Fibroblast of skin of left quadriceps (primary cell): Measurements from ENCODE around the gene TMEM184C.
A peak's percentile ranks its signal among the peaks of the same experiment; 100 is the strongest.

Experiments used
- DNase-seq, 2 experiments: peaks; one replicate each; pipeline ENCODE4 v3.0.0-alpha.2; 2013; ENCODE audit warnings: low read depth in 2 of 2

The TMEM184C gene

DNA sequence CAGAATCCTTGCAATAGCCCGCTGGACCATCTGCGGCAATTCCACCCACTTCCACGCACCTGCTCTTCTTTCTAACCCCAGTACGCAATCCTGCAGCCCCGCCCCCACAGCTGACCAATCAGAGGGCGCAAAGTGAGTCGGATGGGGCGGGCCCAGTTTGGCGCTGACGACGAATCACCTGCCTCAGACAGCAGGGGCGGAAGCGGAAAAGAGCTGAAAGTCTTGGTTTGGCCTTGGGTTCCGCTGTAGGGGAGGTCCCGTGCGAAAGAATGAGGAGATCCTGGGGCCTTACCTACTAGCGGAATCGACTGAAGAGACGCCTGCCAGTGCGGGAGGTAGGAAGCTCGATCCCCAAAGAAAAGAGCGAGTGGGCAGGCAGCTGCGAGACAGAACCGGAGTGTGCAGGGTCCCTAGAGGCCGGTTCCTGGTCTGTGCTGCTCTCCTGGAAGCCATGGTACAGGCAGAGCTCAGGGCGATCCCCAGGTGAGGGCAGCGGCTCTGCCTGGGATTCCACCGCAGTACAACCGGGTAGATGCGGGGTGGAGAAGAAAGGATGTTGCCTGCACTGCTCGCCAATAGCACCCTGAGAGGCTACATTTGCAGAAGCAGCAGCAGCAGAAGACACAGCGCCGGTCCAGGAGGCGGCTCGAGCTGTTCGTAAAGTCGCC is at the start of gene TMEM184C:
TMEM184C (plus strand) TSS at position 225 of the 668 bp plus-strand sequence. CDS start 560 bp downstream, outside the sequence.
- DNase-seq: peak; percentile 87 to 89

DNA sequence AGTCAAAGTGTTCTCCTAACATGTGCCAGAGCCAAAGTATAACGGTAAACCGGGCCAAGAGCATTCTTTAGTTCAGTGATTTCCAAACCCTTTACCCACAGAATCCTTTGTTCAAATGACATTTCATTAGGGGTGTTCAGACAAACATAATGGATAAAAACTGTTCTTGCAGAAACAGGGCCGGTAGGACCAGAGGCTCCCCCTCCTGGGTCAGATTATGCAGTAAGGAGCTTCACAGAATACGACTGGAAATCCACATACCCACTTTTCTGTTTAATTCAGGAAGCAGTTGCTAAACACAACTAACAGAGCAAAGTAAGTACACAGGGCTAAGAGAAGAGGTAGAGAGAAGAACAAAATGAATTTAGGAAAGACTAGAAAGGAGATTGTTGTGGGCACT is 46.6 kb upstream of the TMEM184C start:
- DNase-seq: no peak

DNA sequence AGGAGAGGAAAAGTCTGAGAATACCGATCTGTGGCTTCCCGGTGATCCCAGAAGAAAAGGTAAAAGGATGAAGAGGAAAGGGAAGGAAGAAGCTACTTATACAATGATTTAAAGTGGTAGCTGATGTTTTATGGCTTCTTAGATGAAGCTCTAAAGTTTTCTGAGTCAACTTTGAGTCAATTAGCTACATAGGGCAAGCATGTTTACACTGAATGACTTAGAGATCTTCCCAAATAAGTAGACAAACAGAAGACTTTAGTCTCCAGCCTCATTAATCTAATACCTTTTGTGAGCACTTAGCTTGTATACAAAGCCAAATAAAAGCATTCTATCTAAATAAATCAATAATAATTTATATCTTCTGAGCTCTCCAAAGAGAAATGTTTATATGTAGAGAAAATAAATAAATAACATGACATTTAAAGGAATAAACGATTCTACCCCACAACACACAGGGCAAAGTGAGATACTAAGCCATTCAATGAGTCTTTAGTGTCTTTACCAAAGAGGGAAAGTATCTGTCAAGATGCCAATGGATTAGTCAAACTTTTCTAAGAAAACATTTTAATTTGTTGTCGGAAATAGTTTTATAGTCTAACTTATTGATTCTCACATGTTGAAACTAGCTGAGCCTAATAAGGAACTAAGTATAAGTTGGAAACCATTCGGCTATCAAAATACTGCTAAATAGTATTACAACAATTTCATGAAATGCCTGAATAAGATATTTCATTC is 46.0 kb upstream of the TMEM184C start:
- no peak for DNase-seq

DNA sequence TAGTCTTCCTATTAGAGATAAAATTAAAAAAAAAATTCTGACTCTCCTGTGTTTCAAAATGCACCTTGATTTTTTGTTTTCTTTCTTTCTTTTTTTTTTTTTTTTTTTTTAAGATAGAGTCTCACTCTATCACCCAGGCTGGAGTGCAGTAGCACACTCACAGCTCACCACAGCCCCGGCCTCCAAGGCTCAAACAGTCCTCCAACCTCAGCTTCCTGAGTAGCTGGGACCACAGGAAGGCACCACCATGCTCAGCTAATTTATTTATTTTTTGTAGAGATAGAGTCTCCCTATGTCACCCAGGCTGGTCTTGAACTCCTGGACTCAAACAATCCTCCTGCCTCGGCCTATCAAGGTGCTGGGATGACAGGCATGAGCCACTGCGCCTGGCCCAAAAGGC is 41.1 kb upstream of the TMEM184C start:
- DNase-seq: no peak

GRCh38 chr4:147578051-147578476 is 39.1 kb upstream of the TMEM184C start:
- DNase-seq: no peak

GRCh38 chr4:147578593-147578992 is 38.6 kb upstream of the TMEM184C start:
- DNase-seq: no peak

DNA sequence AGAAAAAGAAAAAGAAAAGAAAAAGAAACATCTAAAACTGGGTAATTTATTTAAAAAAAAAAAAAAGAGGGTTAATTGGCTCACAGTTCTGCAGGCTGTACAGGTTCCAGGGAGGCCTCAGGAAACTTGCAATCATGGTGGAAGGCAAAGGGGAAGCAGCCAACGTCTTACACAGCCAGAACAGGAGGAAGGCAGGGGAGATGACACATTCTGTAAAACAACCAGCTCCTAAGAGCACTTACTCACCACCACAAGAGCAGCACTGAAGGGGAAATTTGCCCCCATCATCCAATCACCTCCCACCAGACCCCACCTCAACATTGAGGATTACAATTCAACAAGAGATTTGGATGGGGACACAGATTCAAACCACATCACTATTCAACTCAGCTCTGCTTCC is 36.8 kb upstream of the TMEM184C start:
- DNase-seq: no peak

DNA sequence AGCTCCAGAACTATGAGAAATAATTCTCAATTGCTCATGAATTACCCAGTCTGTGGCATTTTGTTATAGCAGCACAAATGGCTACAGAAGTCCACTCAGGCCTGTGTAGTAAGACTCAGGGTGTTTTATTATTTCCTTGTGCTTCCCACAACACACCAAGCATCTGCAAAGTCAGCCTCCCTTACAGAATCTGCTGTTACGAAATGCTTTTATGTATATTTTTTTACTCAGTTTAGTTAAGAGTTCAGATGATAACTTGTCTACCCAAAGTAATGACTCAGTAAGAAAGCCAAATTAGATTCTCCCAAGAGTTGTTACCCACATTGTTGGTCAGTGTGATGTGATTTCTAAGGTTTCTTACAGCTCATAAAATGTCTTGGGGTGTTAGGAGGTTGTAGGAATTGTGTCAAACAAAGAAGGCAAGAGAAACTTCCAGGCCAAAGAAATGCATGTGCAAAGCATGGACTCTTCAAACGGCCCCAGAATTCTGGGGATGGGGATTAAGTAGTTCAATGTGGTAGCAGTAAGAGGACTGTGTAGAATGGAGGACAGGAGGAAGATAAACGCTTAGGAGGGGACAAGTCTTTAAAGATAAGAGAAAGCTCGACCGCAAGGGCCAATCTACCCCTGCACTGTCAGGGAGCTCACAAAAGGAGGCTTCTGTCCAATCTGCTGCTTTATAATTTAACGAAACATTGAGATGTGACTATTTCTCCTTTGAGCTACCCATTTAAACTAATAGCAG is 35.4 kb upstream of the TMEM184C start:
- DNase-seq: peak; percentile 72 to 75

DNA sequence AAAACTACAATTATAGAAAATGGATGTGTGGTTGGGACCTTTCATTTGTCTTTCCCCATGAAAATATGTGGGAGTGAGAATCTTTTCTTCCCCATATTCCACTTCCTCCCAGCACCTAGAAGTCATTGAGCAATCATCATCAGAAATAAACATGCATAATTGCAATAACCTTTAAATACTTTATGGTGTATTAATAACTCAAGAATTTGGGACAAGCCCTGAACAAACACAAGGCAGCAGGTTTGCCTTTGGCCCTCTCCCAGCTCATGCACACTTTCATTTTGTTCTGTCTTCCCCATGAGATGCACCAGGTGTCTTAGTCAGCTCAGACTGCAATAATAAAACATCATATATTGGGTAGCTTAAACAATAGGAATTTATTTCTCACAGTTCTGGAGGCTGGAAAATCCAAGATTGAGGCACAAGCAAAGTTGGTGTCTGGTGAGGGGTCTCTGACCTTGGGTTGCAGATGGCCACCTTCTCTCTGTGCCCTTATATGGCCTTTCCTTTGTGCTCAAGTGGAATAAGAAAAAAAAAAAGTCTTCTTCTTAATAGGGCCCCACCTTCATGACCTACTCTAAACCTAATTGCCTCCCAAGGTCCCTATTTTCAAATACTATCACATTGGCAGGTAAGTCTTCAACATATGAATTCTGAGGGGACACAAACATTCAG is 34.7 kb upstream of the TMEM184C start:
- DNase-seq: peak; percentile 43 to 50

- no peak for DNase-seq
Observed at GRCh38 chr4:147583876-147584275, 33.3 kb upstream of the TMEM184C start.

DNA sequence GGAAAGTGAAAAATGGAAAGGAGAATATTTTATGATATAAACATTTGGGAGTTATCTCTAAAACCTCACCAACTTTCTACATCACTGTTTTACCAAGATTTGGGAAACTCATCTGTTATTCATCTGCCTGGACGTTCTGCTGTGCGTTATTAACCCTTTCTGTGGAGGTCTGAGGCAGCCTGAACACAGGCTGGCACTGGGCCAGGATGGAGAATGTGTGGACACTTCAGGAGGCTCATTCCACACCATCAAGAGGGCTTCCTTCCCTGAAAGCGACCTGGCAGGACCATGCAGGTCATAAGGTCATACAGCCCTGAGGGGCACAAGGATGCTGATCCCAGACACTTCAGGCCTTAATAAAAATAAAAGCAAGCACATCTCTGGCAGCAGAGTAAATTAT is 31.2 kb upstream of the TMEM184C start:
- no peak for DNase-seq

DNA sequence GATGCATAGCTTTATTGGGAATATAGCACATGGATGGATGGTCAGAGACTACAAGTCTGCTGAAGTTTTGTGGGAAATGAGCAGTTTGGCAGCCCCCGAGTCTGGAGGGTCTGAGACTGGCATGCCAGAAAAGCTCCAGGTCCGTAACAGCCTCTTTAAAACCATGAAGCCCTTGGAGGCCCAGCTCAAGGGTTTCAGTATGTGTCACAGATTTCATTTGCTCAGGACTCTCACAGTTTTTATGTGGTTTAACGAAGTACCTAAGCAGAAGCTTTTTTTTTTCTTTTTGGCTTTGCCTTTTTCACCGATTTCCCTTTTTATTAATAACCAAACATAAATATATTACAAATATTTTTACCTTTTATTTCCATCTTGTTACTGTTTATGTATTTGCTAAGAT is 30.6 kb upstream of the TMEM184C start:
- no peak for DNase-seq

DNA sequence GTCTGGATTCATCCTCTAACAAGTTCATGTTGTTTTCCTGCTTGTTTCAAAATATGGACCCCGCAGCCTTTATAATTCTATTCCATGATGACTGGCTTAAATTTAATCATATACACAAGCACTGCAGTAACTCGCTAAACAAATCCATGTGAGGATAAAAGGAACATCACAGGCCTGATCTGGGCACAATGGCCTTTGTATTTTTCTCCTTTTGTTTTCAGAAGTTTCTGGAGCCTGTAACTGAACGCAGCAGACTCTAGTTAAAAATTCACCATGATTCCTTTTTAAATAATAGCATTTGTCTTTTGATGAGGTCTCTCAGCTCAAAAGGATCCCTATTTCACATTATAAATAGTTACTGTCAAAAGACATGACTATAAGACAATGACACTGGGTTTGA is 30.2 kb upstream of the TMEM184C start:
- no peak for DNase-seq

- DNase-seq: no peak
Observed at GRCh38 chr4:147589586-147589985, 27.6 kb upstream of the TMEM184C start.

DNA sequence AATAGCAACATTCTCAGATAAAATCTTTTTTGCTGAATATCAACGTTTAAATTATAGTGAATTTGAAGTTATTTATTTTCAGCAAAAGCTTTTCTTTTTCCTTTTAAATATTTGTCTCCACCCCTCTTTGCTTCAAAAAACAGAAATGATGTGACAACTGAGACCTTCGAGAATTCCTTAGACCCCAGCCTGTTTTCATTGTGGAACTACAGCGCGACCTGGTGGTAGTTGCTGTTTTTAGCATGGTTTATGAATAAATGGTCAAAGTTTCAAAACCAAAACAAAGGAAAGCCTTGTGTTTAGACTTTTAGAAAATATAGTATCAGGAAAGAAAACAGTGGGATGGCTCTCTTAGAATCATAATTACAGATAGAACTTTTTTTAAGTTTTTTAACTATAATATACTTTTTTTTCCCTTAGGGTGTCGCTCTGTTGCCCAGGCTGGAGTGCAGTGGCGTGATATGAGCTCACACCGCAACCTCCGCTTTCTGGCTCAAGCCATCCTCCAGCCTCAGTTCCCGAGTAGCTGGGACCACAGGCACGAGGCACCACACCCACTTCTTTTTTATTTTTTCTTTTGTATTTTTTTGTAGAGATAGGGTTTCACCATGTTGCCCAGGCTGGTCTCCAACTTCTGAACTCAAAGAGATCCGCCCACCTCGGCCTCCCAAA is 26.8 kb upstream of the TMEM184C start:
- DNase-seq: peak; percentile 58 to 61

DNA sequence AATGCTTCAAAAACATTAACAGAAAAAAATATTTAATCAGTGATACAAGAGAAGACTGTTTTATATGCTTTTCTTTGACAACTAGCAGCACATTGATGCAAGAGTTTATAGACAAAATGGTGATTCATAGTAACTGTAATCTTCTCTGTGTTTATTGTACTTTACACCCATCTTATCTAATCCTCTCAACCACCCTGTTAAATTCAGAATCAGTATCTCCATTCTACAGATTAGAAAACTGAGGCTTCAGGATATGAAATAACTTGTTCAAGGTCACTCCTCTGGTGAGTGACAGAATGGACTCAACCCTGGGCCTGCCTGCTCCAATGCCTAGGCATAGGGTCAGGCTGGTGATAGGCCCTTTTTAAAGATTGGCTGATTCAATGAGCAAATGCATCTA is 26.1 kb upstream of the TMEM184C start:
- no peak for DNase-seq

GRCh38 chr4:147594107-147594506 is 23.1 kb upstream of the TMEM184C start:
- no peak for DNase-seq

DNA sequence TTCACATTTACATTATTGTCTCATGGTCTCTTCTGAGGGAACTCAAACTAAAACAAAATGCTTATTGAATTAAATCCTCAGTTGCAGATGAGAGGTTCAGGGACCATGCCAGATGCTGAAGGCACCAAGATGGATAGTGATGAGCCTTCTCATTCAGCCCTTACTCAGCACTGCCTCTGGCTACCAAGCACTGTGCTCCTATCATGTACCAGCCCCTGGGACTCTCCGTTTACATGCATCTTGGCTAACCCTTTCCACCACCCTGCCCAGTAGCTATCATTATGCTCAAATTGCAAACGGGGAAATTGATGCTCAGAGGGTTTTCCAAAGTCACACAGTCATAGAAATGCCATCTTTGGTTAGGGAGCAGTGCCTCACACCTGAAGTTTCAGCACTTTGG is 22.6 kb upstream of the TMEM184C start:
- no peak for DNase-seq

- DNase-seq: no peak
Observed at GRCh38 chr4:147596377-147596776, 20.8 kb upstream of the TMEM184C start.

GRCh38 chr4:147596981-147597380 is 20.2 kb upstream of the TMEM184C start:
- peak; percentile 75 to 78 for DNase-seq

DNA sequence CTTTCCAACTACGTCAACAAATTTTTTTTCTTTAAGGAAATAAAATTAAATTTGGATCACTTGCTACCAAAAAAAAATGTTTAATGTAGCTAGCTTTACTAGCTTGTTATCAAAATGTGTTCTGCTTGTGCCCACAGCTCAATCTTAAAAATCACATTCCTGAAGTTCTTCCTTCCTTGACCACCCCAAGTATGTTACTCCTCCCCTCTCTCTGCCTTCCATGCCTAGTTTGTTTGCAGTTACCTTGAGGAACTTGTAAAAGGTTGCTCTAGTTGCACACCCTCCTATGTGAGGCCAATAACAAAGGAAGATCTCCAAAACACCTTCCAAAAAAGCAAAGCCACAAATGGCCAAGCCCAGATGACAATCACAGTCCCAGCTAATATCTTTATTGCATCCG is 19.6 kb upstream of the TMEM184C start:
- DNase-seq: no peak

GRCh38 chr4:147599206-147599605 is 18.0 kb upstream of the TMEM184C start:
- no peak for DNase-seq
